Measurements from ENCODE around the gene ZDHHC11.
A peak's percentile ranks its signal among the peaks of the same experiment; 100 is the strongest.
"Not testable (repeated sequence)": the region's sequence is repeated elsewhere in the genome, so short reads cannot be mapped to it uniquely, and the experiment has no call there.

ZDHHC11 gene

GRCh38 chr5:811384-811783, 39.4 kb downstream of the ZDHHC11 start:
- H3K23ac ChIP-seq (ENCODE audit: low read length); H3K4me1 ChIP-seq (ENCODE audit: control insufficient read depth, low read depth, low read length); H2BK120ac ChIP-seq (ENCODE audit: low read depth, low read length); H3K56ac ChIP-seq (ENCODE audit: low read length); H3K27me3 ChIP-seq (ENCODE audit: insufficient read depth, low read length, poor library complexity); H3K27ac ChIP-seq (ENCODE audit: low read depth, low read length); H3K4me3 ChIP-seq (ENCODE audit: low read length); H2BK15ac ChIP-seq (replicated peaks; ENCODE audit: low read depth); H3K4ac ChIP-seq (ENCODE audit: low read depth, low read length); H4K5ac ChIP-seq (ENCODE audit: low read length); H3K4me2 ChIP-seq (ENCODE audit: low read length); H3K79me1 ChIP-seq (ENCODE audit: low read length); H2AK5ac ChIP-seq (ENCODE audit: low read length); H3K79me2 ChIP-seq (ENCODE audit: control insufficient read depth, insufficient read depth, low read length); H3K18ac ChIP-seq (ENCODE audit: low read length); H3K9ac ChIP-seq (ENCODE audit: low read length); H2BK5ac ChIP-seq (ENCODE audit: low read length); H4K8ac ChIP-seq (ENCODE audit: low read depth, low read length); H3K36me3 ChIP-seq (ENCODE audit: control insufficient read depth, insufficient read depth, low read length): not testable (repeated sequence)
- peak; percentile 19 for DNase-seq
- WGBS (ENCODE audit: extremely low coverage, insufficient coverage, low lambda C conversion rate): no CpG with 5 or more reads among the region's 9 CpGs

- H3K27ac ChIP-seq (ENCODE audit: low read depth, low read length); H3K4me1 ChIP-seq (ENCODE audit: control insufficient read depth, low read depth, low read length); DNase-seq; H2AK5ac ChIP-seq (ENCODE audit: low read length); H3K79me1 ChIP-seq (ENCODE audit: low read length); H3K56ac ChIP-seq (ENCODE audit: low read length); H3K79me2 ChIP-seq (ENCODE audit: control insufficient read depth, insufficient read depth, low read length); H4K5ac ChIP-seq (ENCODE audit: low read length); H3K4ac ChIP-seq (ENCODE audit: low read depth, low read length); H3K23ac ChIP-seq (ENCODE audit: low read length); H2BK120ac ChIP-seq (ENCODE audit: low read depth, low read length); H2BK15ac ChIP-seq (replicated peaks; ENCODE audit: low read depth); H3K36me3 ChIP-seq (ENCODE audit: control insufficient read depth, insufficient read depth, low read length); H3K4me3 ChIP-seq (ENCODE audit: low read length); H3K9ac ChIP-seq (ENCODE audit: low read length); H3K27me3 ChIP-seq (ENCODE audit: insufficient read depth, low read length, poor library complexity); H4K8ac ChIP-seq (ENCODE audit: low read depth, low read length); H3K18ac ChIP-seq (ENCODE audit: low read length); H3K4me2 ChIP-seq (ENCODE audit: low read length); H2BK5ac ChIP-seq (ENCODE audit: low read length): not testable (repeated sequence)
- no CpG with 5 or more reads among the region's 10 CpGs for WGBS (ENCODE audit: extremely low coverage, insufficient coverage, low lambda C conversion rate)
These were observed 42.9 kb downstream of the ZDHHC11 start for GRCh38 chr5:807719-808514.

- no peak for DNase-seq
- Histone ChIP-seq H3K4me1 (ENCODE audit: control insufficient read depth, low read depth, low read length) (no peaks in the 10 kb centered on the region), H4K5ac (ENCODE audit: low read length) (no peak overlapping the region), H3K79me1 (ENCODE audit: low read length) (no peaks in the 10 kb centered on the region), H2BK5ac (ENCODE audit: low read length) (no peak overlapping the region), H2BK120ac (ENCODE audit: low read depth, low read length) (no peak overlapping the region), H3K79me2 (ENCODE audit: control insufficient read depth, insufficient read depth, low read length) (no peaks in the 10 kb centered on the region), H4K8ac (ENCODE audit: low read depth, low read length) (no peak overlapping the region), H3K56ac (ENCODE audit: low read length) (no peak overlapping the region), H3K9ac (ENCODE audit: low read length) (no peak overlapping the region), H3K18ac (ENCODE audit: low read length) (no peak overlapping the region), H3K27ac (ENCODE audit: low read depth, low read length) (no peak overlapping the region), H3K4me3 (ENCODE audit: low read length) (no peak overlapping the region), H3K27me3 (ENCODE audit: insufficient read depth, low read length, poor library complexity) (no peaks in the 10 kb centered on the region), H2BK15ac (replicated peaks; ENCODE audit: low read depth) (no peak overlapping the region), H2AK5ac (ENCODE audit: low read length) (no peak overlapping the region), H3K4me2 (ENCODE audit: low read length) (no peak overlapping the region), H3K4ac (ENCODE audit: low read depth, low read length) (no peak overlapping the region), H3K36me3 (ENCODE audit: control insufficient read depth, insufficient read depth, low read length) (no peaks in the 10 kb centered on the region), H3K23ac (ENCODE audit: low read length) (no peak overlapping the region)
- no CpG with 5 or more reads among the region's 6 CpGs for WGBS (ENCODE audit: extremely low coverage, insufficient coverage, low lambda C conversion rate)
These were observed 49.3 kb downstream of the ZDHHC11 start for GRCh38 chr5:801472-801871.

GRCh38 chr5:801055-801454, 49.7 kb downstream of the ZDHHC11 start:
- not testable (repeated sequence) for H4K8ac ChIP-seq (ENCODE audit: low read depth, low read length); H2BK5ac ChIP-seq (ENCODE audit: low read length); H3K4me1 ChIP-seq (ENCODE audit: control insufficient read depth, low read depth, low read length); H3K27ac ChIP-seq (ENCODE audit: low read depth, low read length); H3K18ac ChIP-seq (ENCODE audit: low read length); H3K23ac ChIP-seq (ENCODE audit: low read length); H2BK120ac ChIP-seq (ENCODE audit: low read depth, low read length); DNase-seq; H3K4ac ChIP-seq (ENCODE audit: low read depth, low read length); H3K36me3 ChIP-seq (ENCODE audit: control insufficient read depth, insufficient read depth, low read length); H3K79me2 ChIP-seq (ENCODE audit: control insufficient read depth, insufficient read depth, low read length); H3K4me3 ChIP-seq (ENCODE audit: low read length); H4K5ac ChIP-seq (ENCODE audit: low read length); H3K9ac ChIP-seq (ENCODE audit: low read length); H2BK15ac ChIP-seq (replicated peaks; ENCODE audit: low read depth); H3K4me2 ChIP-seq (ENCODE audit: low read length); H3K56ac ChIP-seq (ENCODE audit: low read length); H2AK5ac ChIP-seq (ENCODE audit: low read length); H3K79me1 ChIP-seq (ENCODE audit: low read length); H3K27me3 ChIP-seq (ENCODE audit: insufficient read depth, low read length, poor library complexity)
- no CpG with 5 or more reads among the region's 4 CpGs for WGBS (ENCODE audit: extremely low coverage, insufficient coverage, low lambda C conversion rate)

GRCh38 chr5:798505-799138, 52.2 kb downstream of the ZDHHC11 start:
- not testable (repeated sequence) for H2BK5ac ChIP-seq (ENCODE audit: low read length); H3K27ac ChIP-seq (ENCODE audit: low read depth, low read length); H3K18ac ChIP-seq (ENCODE audit: low read length); H3K4ac ChIP-seq (ENCODE audit: low read depth, low read length); H3K79me1 ChIP-seq (ENCODE audit: low read length); H3K56ac ChIP-seq (ENCODE audit: low read length); H2BK15ac ChIP-seq (replicated peaks; ENCODE audit: low read depth); H3K27me3 ChIP-seq (ENCODE audit: insufficient read depth, low read length, poor library complexity); H3K4me3 ChIP-seq (ENCODE audit: low read length); H3K36me3 ChIP-seq (ENCODE audit: control insufficient read depth, insufficient read depth, low read length); H2BK120ac ChIP-seq (ENCODE audit: low read depth, low read length); H3K9ac ChIP-seq (ENCODE audit: low read length); H4K8ac ChIP-seq (ENCODE audit: low read depth, low read length); DNase-seq; H3K79me2 ChIP-seq (ENCODE audit: control insufficient read depth, insufficient read depth, low read length); H4K5ac ChIP-seq (ENCODE audit: low read length); H3K4me1 ChIP-seq (ENCODE audit: control insufficient read depth, low read depth, low read length); H2AK5ac ChIP-seq (ENCODE audit: low read length); H3K4me2 ChIP-seq (ENCODE audit: low read length); H3K23ac ChIP-seq (ENCODE audit: low read length)
- no CpG with 5 or more reads among the region's 6 CpGs for whole genome bisulfite sequencing (ENCODE audit: extremely low coverage, insufficient coverage, low lambda C conversion rate)

Data from mesendoderm (in vitro differentiated cells).